GM19397 (cell line): ENCODE measurements around the gene RBM14.
A peak's percentile ranks its signal among the peaks of the same experiment; 100 is the strongest.
"Not testable (repeated sequence)": the region's sequence is repeated elsewhere in the genome, so short reads cannot be mapped to it uniquely, and the experiment has no call there.

Experiments used
- ATAC-seq: cut with Tn5 transposase; IDR thresholded peaks from one replicate; pipeline ENCODE4 v1.9.1; 2021; ENCODE audit warnings: mild to moderate bottlenecking, moderate library complexity; ENCODE audit not compliant: unreplicated experiment

Gene RBM14

GRCh38 chr11:66616379-66617154 lies at the start of gene RBM14:
Gene RBM14 (plus strand): TSS chr11:66616630. CDS start chr11:66616721, 91 bp downstream.
- peak; percentile 91 for ATAC-seq

GRCh38 chr11:66567787-66568123 lies 48.7 kb upstream of the RBM14 start:
- no peak for ATAC-seq

GRCh38 chr11:66568124-66568916 lies 48.1 kb upstream of the RBM14 start, which contains the start of gene CTSF:
Gene CTSF (minus strand): TSS chr11:66568606. CDS start chr11:66568486, 120 bp downstream.
- peak; percentile 64 for ATAC-seq

- no peak for ATAC-seq
These were observed 47.4 kb upstream of the RBM14 start for GRCh38 chr11:66569076-66569475.

- ATAC-seq = no peak
These were observed 46.2 kb upstream of the RBM14 start for GRCh38 chr11:66570079-66570849.

GRCh38 chr11:66570850-66571180 lies 45.6 kb upstream of the RBM14 start:
- ATAC-seq = no peak

GRCh38 chr11:66579017-66579606 lies 37.3 kb upstream of the RBM14 start:
- no peak for ATAC-seq

GRCh38 chr11:66580803-66581202 lies 35.6 kb upstream of the RBM14 start:
- ATAC-seq = no peak

GRCh38 chr11:66581261-66581660 lies 35.2 kb upstream of the RBM14 start:
- ATAC-seq = no peak

GRCh38 chr11:66582565-66583147 lies 33.8 kb upstream of the RBM14 start:
- ATAC-seq = not testable (repeated sequence)

- not testable (repeated sequence) for ATAC-seq
These were observed 31.0 kb upstream of the RBM14 start for GRCh38 chr11:66585447-66585846.

- no peak for ATAC-seq
These were observed 30.3 kb upstream of the RBM14 start for GRCh38 chr11:66586136-66586535.

GRCh38 chr11:66589315-66589714 lies 27.1 kb upstream of the RBM14 start:
- not testable (repeated sequence) for ATAC-seq

- no peak for ATAC-seq
These were observed 26.3 kb upstream of the RBM14 start for GRCh38 chr11:66589996-66590675.

- ATAC-seq = no peak
These were observed 25.3 kb upstream of the RBM14 start for GRCh38 chr11:66591175-66591574.

- peak; percentile 89 for ATAC-seq
These were observed 23.8 kb upstream of the RBM14 start, which contains the start of the genes CCDC87 and CCS for GRCh38 chr11:66592457-66593302. Gene CCDC87 (minus strand): TSS chr11:66593063. CDS start chr11:66593015, 48 bp downstream. Gene CCS (plus strand): TSS chr11:66593185. CDS start chr11:66593262, 77 bp downstream.

GRCh38 chr11:66593303-66593635 lies 23.2 kb upstream of the RBM14 start:
- no peak for ATAC-seq

GRCh38 chr11:66593650-66594049 lies 22.8 kb upstream of the RBM14 start:
- ATAC-seq = no peak

GRCh38 chr11:66595245-66595904 lies 21.1 kb upstream of the RBM14 start:
- ATAC-seq = no peak
